HG03097 (cell line): ENCODE data around the gene ANKFY1.
"Not testable (repeated sequence)": the region's sequence is repeated elsewhere in the genome, so short reads cannot be mapped to it uniquely, and the experiment has no call there.

Experiments used
- ATAC-seq: cut with Tn5 transposase; IDR thresholded peaks from one replicate; pipeline ENCODE4 v1.9.1; 2021; ENCODE audit not compliant: unreplicated experiment, low FRiP score

ANKFY1 gene

DNA sequence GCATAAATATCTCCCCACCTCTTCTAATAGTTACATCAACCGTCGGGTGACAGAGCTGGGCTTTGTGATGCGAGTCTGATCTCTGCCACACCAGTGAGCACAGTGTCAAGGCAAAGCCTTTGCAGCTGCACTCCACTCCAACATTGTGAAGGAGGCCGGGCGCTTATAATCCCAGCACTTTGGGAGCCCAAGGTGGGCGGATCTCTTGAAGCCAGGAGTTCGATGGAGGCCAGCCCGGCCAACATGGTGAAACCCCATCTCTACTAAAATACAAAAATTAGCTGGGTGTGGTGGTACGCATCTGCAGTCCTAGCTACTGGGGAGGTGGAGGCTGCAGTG, 101.8 kb downstream of the ANKFY1 start:
- no peak for ATAC-seq

- no peak for ATAC-seq
Measured at GRCh38 chr17:4161192-4161966, 102.4 kb downstream of the ANKFY1 start.

DNA sequence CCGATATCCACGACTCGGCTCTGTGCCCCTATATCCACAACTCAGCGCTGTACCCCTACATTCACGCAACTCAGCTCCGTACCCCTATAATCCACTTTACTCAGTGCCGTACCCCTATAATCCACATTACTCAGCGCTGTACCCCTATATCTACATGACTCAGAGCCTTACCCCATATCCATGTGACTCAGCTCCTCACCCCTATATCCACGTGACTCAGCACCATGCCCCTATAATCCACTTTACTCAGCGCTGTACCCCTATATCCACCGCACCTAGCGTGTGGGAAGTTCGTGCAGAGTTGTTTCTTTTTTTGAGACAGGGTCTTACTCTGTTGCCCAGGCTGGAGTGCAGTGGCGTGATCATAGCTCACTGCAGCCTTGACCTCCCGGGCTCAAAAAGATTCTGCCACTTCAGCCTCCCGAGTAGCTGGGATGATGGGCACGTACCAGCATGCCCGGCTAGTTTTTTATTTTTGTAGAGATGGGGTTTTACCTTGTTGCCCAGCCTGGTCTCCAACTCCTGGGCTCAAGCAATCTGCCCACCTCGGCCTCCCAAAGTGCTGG, 103.4 kb downstream of the ANKFY1 start:
- ATAC-seq: no peak

DNA sequence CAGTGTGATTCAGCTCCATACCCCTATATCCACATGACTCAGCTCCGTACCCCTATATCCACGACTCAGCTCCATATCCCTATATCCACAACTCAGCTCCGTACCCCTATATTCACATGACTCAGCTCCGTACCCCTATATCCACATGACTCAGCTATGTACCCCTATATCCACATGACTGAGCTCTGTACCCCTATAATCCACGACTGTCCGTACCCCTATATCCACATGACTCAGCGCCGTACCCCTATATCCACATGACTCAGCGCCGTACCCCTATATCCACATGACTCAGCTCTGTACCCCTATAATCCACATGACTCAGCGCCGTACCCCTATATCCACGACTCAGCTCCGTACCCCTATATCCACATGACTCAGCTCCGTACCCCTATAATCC, 104.0 kb downstream of the ANKFY1 start:
- ATAC-seq: no peak

- no peak for ATAC-seq
Measured at GRCh38 chr17:4157618-4158333, 106.0 kb downstream of the ANKFY1 start.

- no peak for ATAC-seq
Measured at GRCh38 chr17:4156750-4157381, 106.9 kb downstream of the ANKFY1 start.

DNA sequence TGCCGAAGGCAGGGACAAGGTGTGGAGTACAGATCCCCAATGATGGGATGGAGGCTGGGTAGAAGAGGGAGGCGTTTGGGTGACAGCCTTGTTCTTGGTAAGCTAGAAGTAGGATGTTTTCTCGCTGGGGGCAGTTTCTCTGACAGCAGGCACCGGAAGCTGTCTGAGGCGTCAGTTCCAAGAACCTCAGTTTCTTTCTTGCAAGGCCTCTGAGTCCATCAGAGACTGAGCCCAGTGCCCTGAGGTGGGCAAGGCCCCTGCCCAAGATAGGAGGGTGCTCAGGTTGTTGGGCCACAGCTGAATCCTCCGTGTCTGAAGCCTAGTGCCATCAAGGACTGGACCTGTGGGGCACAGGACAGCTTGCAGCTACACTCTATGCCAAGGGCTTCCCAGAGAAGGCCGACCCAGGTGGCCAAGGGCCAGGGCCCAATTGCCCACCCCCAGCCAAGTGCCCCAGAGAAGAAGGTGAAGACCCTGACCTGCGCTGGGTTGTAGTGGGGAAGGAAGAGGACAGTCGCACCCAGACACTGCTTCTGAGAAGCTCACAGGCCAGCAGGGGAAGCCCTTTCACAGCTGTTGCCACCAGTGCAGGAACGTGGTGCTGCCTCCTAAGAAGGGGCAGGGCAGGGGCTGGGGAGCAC, 107.7 kb downstream of the ANKFY1 start:
- ATAC-seq: no peak

DNA sequence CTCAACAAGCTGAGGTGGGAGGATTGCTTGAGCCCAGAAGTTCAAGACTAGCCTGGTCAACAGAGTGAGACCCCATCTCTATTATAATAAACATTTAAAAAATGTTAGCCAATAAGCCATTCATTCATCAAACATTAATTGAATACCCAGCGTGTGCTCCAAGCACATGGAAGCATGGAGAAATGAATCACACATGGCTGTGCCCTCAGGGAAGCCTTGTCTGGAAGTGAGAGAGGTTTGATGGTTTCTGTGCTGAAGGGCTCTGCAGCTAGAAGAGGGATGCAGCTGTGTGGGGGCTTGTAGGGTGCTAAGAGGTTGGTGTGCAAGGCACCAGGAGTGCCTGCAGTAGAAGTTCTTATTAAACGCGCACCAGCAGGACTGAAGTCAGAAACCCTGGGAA, 109.6 kb downstream of the ANKFY1 start:
- ATAC-seq: no peak

DNA sequence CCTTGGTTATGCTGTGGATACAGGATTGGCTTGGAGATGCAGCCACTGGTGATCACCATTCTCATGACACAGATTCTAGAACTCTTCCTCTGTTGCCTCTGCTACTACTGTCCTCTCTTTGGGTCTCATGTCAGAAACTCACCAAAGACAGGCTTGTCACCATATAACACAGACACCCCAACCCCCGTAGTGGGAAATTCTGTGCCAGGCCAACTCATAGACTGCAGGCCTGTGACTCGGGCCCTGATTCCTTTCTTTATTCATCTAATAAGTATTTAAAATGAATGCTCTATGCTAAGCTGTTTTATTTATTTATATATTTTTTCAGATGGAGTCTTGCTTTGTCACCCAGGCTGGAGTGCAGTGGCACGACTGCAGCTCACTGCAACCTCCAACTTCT, 111.3 kb downstream of the ANKFY1 start:
- ATAC-seq: no peak

DNA sequence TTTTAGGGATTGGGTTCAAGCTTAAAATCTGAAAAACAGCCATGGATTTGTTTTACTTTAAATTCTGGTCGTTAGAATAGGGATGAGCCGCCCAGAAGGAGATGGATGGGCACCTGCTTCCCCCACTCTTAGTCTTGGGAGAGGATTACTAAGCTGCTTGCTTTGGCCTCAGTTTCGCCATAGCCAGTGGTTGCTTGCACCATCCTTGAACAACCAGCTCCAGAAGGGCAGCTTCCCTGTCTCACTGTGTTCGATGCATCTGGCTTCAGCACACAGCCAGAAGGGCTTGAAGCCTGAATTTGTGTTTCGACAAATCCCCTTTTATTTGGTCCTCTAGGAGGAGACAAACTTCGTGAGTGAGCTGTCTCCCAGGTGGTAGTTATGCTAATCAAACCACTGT, 113.7 kb downstream of the ANKFY1 start:
- no peak for ATAC-seq

- no peak for ATAC-seq
Measured at GRCh38 chr17:4148611-4149308, 115.0 kb downstream of the ANKFY1 start.

- no peak for ATAC-seq
Measured at GRCh38 chr17:4147751-4148310, 115.9 kb downstream of the ANKFY1 start.

DNA sequence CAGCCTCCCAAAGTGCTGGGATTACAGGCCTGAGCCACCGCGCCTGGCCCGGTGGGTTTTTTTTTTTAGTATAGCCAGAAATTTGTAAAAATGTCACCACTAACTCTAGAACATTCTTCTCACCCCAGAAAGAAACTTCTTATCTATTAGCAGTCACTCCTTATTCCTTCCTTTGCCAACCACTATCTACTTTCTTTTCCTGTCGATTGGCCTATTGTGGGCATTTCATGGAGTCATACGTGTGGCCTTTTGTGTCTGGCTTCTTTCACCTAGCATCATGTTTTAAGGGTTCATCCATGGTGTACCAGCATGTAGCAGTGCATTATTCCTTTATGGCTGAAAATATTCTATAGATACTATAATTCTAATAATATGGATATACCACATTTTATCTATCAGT, 117.1 kb downstream of the ANKFY1 start:
- ATAC-seq: no peak

GRCh38 chr17:4144422-4144747, 119.4 kb downstream of the ANKFY1 start:
- no peak for ATAC-seq

DNA sequence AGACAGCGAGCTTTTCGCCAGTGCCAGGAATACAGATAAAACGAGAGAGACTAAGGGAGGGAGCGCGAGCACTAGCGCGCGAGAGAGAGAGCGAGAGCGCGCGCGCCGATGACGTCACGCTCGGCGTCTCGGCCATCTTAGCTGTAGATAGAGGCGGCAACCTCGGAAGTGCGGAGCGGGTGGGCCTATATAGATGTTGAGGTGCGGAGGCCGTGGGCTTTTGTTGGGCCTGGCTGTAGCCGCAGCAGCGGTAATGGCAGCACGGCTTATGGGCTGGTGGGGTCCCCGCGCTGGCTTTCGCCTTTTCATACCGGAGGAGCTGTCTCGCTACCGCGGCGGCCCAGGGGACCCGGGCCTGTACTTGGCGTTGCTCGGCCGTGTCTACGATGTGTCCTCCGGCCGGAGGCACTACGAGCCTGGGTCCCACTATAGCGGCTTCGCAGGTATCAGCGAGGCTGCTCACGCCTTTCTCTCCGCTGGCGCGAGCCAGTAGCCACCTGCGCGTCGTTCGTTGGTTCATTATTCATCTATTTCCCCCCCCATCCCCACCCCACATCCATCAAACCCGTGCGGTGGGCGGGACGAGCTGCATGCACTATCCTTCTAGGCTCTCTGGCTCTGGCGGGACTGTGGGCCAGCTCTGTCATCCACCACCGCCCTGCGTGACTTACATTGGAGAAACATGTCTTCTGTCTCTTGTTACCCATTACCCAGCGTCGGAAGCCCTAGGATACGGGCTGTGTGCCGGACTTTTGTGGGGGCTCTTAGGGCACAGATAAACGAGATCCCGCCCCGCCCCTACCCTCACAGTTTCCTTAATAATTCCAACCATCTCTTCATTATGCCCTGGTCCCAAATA, 120.0 kb downstream of the ANKFY1 start:
- peak; percentile 62 for ATAC-seq

- peak; percentile 15 for ATAC-seq
Measured at GRCh38 chr17:4142107-4142900, 121.5 kb downstream of the ANKFY1 start.

- ATAC-seq: no peak
Measured at GRCh38 chr17:4140125-4140524, 123.7 kb downstream of the ANKFY1 start.

DNA sequence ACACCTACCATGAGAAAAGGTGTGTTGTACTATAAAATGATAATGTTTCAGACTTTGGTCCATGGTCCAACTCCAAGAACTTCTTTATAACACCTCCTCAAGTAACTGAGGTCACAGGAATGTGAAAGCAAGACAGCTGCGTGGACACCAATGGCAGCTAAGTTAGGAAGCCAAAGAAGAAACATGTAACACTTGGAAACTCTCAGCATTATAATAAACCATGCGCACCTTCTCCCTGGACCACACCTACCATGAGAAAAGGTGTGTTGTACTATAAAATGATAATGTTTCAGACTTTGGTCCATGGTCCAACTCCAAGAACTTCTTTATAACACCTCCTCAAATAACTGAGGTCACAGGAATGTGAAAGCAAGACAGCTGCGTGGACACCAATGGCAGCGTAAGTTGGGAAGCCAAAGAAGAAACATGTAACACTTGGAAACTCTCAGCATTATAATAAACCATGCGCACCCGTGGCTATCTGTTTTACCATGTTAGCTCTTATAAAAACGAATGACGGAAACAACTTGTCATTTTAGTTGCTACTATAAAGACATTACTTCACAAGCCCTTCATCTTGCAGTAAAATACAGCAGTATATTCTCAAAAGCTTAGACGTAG, 124.8 kb downstream of the ANKFY1 start:
- not testable (repeated sequence) for ATAC-seq
